ENCODE measurements around the gene SCN10A. TPM values are rescaled to one million over a fixed set of nuclear protein-coding genes. Genes with fewer than 3 reads are reported as not detected.

The SCN10A gene
- total RNA-seq, 1 donor from 2014 or later, result not detected

- no peak for DNase-seq (ENCODE audit: low spot score)
- no peak for TF ChIP-seq CTCF (IDR thresholded peaks at IDR 0.05)
- peaks cover 29% of the 10 kb centered on the region for H3K27me3 Mint-ChIP-seq (ENCODE audit: low read depth)
- H3K4me3 Mint-ChIP-seq (ENCODE audit: unreplicated experiment), result no peak overlapping the region
- H3K4me1 Mint-ChIP-seq (ENCODE audit: low read depth), result peaks cover under 1% of the 10 kb centered on the region
- H3K27ac Mint-ChIP-seq (ENCODE audit: unreplicated experiment), result no peak overlapping the region
- no peaks in the 10 kb centered on the region for H3K36me3 Mint-ChIP-seq (ENCODE audit: low read depth)
- no peaks in the 10 kb centered on the region for H3K9me3 Mint-ChIP-seq (ENCODE audit: low read depth)
Observed at GRCh38 chr3:38823722-38824121, 7.7 kb upstream of the SCN10A start.

GRCh38 chr3:38823186-38823585 is 7.2 kb upstream of the SCN10A start:
- H3K27ac Mint-ChIP-seq (ENCODE audit: unreplicated experiment), result no peak overlapping the region
- H3K27me3 Mint-ChIP-seq (ENCODE audit: low read depth), result peaks cover 29% of the 10 kb centered on the region
- no peaks in the 10 kb centered on the region for H3K9me3 Mint-ChIP-seq (ENCODE audit: low read depth)
- TF ChIP-seq CTCF (IDR thresholded peaks at IDR 0.05), result no peak
- H3K4me1 Mint-ChIP-seq (ENCODE audit: low read depth), result no peaks in the 10 kb centered on the region
- no peak for DNase-seq (ENCODE audit: low spot score)
- H3K4me3 Mint-ChIP-seq (ENCODE audit: unreplicated experiment), result no peak overlapping the region
- H3K36me3 Mint-ChIP-seq (ENCODE audit: low read depth), result no peaks in the 10 kb centered on the region

- DNase-seq (ENCODE audit: low spot score), result no peak
- no peak for TF ChIP-seq CTCF (IDR thresholded peaks at IDR 0.05)
- Mint-ChIP-seq H3K9me3 (ENCODE audit: low read depth) (no peaks in the 10 kb centered on the region), H3K4me3 (ENCODE audit: unreplicated experiment) (no peak overlapping the region), H3K27me3 (ENCODE audit: low read depth) (peaks cover 28% of the 10 kb centered on the region), H3K4me1 (ENCODE audit: low read depth) (no peaks in the 10 kb centered on the region), H3K27ac (ENCODE audit: unreplicated experiment) (no peak overlapping the region), H3K36me3 (ENCODE audit: low read depth) (no peaks in the 10 kb centered on the region)
Observed at GRCh38 chr3:38811822-38812221, 4.2 kb downstream of the SCN10A start.

GRCh38 chr3:38805765-38806386 is 10.1 kb downstream of the SCN10A start:
- Mint-ChIP-seq H3K27ac (ENCODE audit: unreplicated experiment) (no peak overlapping the region), H3K27me3 (ENCODE audit: low read depth) (peaks cover 12% of the 10 kb centered on the region), H3K4me3 (ENCODE audit: unreplicated experiment) (no peak overlapping the region), H3K9me3 (ENCODE audit: low read depth) (peaks cover 3% of the 10 kb centered on the region), H3K4me1 (ENCODE audit: low read depth) (no peaks in the 10 kb centered on the region), H3K36me3 (ENCODE audit: low read depth) (no peaks in the 10 kb centered on the region)
- no peak for DNase-seq (ENCODE audit: low spot score)
- TF ChIP-seq CTCF (IDR thresholded peaks at IDR 0.05), result no peak

GRCh38 chr3:38805004-38805403 is 11.0 kb downstream of the SCN10A start:
- Mint-ChIP-seq H3K36me3 (ENCODE audit: low read depth) (no peaks in the 10 kb centered on the region), H3K27ac (ENCODE audit: unreplicated experiment) (no peak overlapping the region), H3K4me1 (ENCODE audit: low read depth) (no peaks in the 10 kb centered on the region), H3K4me3 (ENCODE audit: unreplicated experiment) (no peak overlapping the region), H3K9me3 (ENCODE audit: low read depth) (peaks cover 3% of the 10 kb centered on the region), H3K27me3 (ENCODE audit: low read depth) (peaks cover 12% of the 10 kb centered on the region)
- no peak for TF ChIP-seq CTCF (IDR thresholded peaks at IDR 0.05)
- DNase-seq (ENCODE audit: low spot score), result no peak

Data from chondrocyte (in vitro differentiated cells).